D721Med (cell line): Measurements from ENCODE around the gene FRMPD1.

Experiments
- DNase-seq: peaks from one replicate; pipeline ENCODE4 v3.0.0; 2011; ENCODE audit warnings: low spot score; ENCODE audit not compliant: insufficient read length
- FAIRE-seq: peaks from 2 replicates; lab custom pipeline; 2011; peaks lifted over from hg19 to GRCh38; lab: Jason Lieb, UNC
- TF ChIP-seq, protein P1 (sequence below): IDR thresholded peaks from 2 replicates; pipeline ENCODE4 v1.5.1; 2012; ENCODE audit warnings: mild to moderate bottlenecking, control low read depth; ENCODE audit not compliant: insufficient read depth; ENCODE audit errors: missing control alignments

The FRMPD1 gene

DNA sequence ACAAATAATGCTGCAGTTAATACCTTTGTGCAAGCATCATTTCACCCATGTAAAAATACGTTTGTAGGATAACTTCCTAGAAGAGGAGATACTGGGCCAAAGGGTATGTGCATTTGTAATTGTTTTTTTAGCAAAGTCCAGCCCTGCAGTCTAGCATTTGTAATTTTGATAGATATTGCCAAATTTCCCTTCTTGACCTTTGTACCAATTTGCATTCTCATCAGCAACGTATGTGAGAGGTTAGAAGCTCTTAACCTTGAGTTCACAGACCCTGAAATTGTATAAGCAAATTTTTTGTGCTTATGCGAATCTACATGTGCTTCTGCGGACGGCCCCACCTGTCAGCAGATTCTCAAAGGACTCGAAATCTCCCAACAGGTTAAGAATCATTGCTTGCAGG, 39.7 kb upstream of the FRMPD1 start:
- TF ChIP-seq, protein P1, sequence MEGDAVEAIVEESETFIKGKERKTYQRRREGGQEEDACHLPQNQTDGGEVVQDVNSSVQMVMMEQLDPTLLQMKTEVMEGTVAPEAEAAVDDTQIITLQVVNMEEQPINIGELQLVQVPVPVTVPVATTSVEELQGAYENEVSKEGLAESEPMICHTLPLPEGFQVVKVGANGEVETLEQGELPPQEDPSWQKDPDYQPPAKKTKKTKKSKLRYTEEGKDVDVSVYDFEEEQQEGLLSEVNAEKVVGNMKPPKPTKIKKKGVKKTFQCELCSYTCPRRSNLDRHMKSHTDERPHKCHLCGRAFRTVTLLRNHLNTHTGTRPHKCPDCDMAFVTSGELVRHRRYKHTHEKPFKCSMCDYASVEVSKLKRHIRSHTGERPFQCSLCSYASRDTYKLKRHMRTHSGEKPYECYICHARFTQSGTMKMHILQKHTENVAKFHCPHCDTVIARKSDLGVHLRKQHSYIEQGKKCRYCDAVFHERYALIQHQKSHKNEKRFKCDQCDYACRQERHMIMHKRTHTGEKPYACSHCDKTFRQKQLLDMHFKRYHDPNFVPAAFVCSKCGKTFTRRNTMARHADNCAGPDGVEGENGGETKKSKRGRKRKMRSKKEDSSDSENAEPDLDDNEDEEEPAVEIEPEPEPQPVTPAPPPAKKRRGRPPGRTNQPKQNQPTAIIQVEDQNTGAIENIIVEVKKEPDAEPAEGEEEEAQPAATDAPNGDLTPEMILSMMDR, result no peak
- DNase-seq (no peak), FAIRE-seq (no peak)

DNA sequence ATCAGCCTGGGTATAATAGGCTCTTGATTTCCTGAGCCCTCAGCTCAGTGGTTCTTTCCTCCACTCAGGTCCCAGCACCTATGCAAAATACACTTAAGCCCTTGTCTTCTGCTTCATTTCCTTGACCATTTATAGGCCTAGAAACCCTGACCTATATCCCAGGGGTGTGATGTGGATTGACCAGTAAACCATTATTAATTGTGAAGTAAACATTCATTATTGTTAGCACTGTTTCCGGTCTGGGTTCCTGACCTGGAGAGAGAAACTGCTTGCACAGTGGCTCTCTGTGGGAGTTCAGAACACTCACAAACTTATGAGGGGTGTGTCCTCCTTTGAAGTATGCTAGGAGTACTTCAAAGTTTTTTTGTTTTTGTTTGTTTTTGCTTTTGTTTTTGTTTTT, 38.8 kb upstream of the FRMPD1 start:
- no peak for FAIRE-seq

DNA sequence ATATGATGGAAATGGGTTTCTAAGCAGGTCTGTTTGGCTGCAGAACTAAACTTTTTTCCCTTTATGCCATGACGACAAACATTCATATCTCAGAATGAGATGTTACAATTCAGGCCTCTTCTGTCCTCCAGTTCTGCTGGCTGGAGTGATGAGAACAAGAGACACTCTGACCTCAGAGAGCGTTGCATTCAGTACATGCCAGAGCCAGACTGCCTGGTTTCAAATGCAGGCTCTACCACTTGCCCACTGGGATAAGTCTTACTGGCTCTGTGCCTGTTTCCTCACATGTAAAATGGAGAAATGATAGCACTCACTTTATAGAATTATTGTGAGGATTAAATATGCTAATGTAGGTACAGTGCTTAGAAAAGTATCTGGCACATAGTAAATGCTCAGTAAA, 33.6 kb upstream of the FRMPD1 start:
- no peak for FAIRE-seq
- no peak for DNase-seq
- TF ChIP-seq, protein P1, result no peak

More for the DNA sequence above, 38.8 kb upstream of the FRMPD1 start:
- TF ChIP-seq, protein P1, result no peak
- DNase-seq, result no peak

DNA sequence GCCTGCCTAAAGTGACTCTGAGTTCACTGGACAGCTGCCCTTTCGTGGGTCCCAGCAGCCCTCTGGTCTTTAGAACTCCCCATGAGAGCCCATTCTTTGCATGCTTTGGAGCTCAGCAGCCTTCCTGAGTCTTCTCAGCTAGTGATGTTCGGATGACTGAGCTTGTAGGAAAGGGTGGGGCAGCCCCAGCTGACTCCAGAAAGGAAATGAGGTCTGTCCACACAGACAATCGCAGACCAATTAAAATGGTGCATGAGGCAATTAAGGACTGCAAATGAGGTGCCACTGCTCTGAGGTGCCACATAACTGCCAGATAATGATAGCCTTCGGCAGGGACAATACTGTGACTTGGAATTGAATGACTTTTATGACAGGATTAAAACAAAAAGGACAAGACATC, 32.9 kb upstream of the FRMPD1 start:
- FAIRE-seq (no peak), DNase-seq (no peak)
- TF ChIP-seq, protein P1, result no peak

DNA sequence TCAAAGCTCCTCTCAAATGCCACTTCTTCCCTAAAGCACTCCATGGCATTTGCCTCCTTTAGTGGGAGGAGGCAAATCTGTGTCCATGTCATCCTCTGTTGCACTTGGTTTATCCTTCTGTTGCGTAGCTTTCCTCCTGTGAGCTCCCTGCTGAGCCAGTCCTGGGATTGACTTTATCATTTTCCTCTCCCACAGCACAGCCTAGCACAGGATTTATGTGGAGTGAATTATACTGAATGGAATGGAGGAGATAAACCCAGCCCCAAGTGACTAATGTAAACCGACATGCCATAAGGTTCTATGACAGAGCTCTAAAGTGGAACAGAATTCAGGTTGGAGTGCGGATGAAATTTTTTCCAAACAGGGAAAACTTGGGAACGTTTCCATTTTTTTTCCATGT, 31.9 kb upstream of the FRMPD1 start:
- DNase-seq (no peak), FAIRE-seq (no peak)
- TF ChIP-seq, protein P1, result no peak

DNA sequence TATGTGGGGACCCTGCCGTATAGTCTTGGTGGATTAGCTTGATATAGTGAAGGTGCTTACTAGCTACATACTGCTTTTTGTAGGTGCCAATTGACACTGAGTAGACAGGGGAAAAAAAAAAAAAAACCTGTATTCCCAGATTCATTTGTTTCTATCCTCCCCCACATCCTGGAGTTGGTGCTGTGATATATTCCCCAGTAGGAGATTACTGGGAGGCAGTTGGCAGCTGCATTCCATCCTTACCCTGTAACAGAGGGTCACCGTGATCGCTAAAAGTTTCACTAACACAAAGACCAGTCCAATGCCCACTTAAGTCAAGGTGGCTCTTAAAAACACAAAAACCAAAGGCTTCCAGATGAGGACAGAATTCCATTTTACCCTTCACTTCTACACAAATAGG, 30.9 kb upstream of the FRMPD1 start:
- DNase-seq, result no peak
- no peak for FAIRE-seq
- TF ChIP-seq, protein P1, result no peak

DNA sequence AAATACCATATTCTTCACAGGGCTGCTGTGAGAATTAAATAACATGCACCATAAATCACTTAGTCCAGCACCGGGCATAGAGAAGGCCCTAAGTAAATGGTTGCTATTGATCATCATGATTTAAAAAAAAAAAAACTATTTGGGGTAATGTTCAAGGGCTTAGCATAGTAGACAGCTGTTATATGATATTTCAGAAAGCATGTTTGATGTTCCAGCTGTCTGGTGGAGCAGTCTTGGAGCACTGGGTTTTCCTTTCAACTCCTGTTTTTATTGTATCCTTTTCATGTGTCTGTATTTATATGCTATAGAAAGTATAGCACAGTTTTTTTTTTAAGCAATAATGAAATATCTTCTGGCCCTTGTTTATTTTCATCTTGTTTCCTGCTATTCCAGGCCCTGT, 30.4 kb upstream of the FRMPD1 start:
- TF ChIP-seq, protein P1, result no peak
- FAIRE-seq (no peak), DNase-seq (no peak)
